ENCODE data around the gene ITIH6. TPM values are rescaled to one million over a fixed set of nuclear protein-coding genes. Genes with fewer than 3 reads are reported as not detected.

ITIH6 gene
- total RNA-seq, 3 donors from 2014 or later (not counting 1 experiment from before 2014, with no cell fraction given), result not detected

DNA sequence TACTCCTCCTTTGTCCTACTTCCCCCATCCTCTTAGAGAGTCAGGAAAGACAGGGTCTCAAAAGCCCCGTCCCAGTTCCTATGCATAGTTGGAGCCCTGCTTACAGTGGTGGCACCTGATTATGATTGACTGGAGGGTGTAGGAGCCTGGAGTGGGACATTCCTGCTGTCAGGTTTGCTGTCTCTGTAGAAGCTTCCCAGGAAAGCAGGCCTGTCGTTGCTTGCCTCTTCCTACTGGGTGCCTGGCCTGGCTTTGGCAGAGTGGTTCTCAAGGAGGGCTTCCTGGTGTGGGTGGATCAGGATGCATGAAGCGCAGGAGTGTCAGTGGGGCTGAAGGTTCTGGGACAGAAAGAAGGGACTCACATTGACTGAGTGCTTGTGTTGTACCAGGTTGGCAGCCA lies 14.3 kb upstream of the ITIH6 start:
- Mint-ChIP-seq H3K4me1 (peaks cover 5 to 18% of the 10 kb centered on the region in 2 donors), H3K36me3 (no peaks in the 10 kb centered on the region), H3K27me3 (ENCODE audit: low read depth in 2 of 2) (no peaks in the 10 kb centered on the region), H3K9me3 (no peaks in the 10 kb centered on the region), H3K4me3 (no peak overlapping the region), H3K27ac (no peak overlapping the region)
- DNase-seq, result no peak
- Histone ChIP-seq H3K9me3 (ENCODE audit: control insufficient read depth, insufficient read depth, low read length) (no peaks in the 10 kb centered on the region), H3K27ac (ENCODE audit: low read length) (no peak overlapping the region), H3K4me1 (ENCODE audit: control insufficient read depth, insufficient read depth, low read length) (peaks cover 20% of the 10 kb centered on the region), H3K36me3 (ENCODE audit: control insufficient read depth, insufficient read depth, low read length) (peaks cover 38% of the 10 kb centered on the region), H3K4me3 (ENCODE audit: low read length) (no peak overlapping the region), H3K27me3 (ENCODE audit: control insufficient read depth, insufficient read depth, low read length) (no peaks in the 10 kb centered on the region)
- no peak for ATAC-seq
- TF ChIP-seq, protein P1, sequence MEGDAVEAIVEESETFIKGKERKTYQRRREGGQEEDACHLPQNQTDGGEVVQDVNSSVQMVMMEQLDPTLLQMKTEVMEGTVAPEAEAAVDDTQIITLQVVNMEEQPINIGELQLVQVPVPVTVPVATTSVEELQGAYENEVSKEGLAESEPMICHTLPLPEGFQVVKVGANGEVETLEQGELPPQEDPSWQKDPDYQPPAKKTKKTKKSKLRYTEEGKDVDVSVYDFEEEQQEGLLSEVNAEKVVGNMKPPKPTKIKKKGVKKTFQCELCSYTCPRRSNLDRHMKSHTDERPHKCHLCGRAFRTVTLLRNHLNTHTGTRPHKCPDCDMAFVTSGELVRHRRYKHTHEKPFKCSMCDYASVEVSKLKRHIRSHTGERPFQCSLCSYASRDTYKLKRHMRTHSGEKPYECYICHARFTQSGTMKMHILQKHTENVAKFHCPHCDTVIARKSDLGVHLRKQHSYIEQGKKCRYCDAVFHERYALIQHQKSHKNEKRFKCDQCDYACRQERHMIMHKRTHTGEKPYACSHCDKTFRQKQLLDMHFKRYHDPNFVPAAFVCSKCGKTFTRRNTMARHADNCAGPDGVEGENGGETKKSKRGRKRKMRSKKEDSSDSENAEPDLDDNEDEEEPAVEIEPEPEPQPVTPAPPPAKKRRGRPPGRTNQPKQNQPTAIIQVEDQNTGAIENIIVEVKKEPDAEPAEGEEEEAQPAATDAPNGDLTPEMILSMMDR (IDR thresholded peaks at IDR 0.05), result no peak
- intact Hi-C loops (cut with micrococcal nuclease), result no loop called here
- WGBS (ENCODE audit: insufficient coverage), result 97% methylated on average over 3 of the region's 3 CpGs

DNA sequence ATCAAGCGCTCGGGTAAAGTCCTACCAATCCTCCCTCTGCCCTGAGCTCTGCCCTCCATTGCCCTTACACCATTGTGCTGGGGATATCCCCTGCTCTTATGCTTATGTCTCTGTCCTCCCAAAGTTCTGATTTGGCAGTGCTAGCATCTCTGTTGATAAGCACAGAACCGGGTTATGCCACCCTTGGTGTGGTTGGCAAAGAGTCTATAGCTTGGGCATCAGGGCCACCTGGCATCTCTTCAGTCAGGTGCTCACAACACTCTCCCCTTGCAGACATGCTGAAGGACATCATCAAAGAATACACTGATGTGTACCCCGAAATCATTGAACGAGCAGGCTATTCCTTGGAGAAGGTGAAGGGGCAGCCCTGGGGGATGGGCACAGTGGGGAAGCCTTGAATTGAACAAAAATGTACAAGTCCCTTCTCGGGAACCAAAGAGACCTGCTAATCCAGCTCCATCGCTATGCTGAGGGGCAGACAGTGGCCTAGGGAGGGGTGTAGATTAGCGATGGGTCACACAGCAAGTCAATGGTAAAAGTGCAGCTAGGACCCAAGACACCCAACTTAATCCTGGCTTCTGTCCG lies 13.3 kb upstream of the ITIH6 start:
- peaks cover 5 to 22% of the 10 kb centered on the region in 2 donors for H3K4me1 Mint-ChIP-seq

DNA sequence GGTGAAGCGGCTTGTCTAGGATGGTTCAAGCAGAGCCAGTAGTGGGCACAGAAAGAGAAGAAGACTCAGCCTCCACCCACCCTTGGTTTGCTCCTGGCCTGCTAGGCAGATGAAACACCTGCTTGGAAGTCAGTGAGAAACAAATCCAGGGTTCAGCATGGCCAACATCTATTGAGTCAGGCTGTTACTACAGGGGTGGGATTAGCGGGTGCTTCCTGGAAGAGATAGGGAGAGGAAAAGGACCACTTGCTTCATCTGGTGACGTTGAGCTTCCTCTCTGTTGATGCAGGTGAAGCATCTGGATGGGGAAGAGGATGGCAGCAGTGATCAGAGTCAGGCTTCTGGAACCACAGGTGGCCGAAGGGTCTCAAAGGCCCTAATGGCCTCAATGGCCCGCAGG lies 12.5 kb upstream of the ITIH6 start:
- Mint-ChIP-seq H3K27ac (no peak overlapping the region), H3K27me3 (ENCODE audit: low read depth in 2 of 2) (no peaks in the 10 kb centered on the region), H3K4me3 (no peak overlapping the region), H3K36me3 (no peaks in the 10 kb centered on the region), H3K9me3 (no peaks in the 10 kb centered on the region), H3K4me1 (peaks cover 5 to 22% of the 10 kb centered on the region in 2 donors)
- peaks cover 37% of the 10 kb centered on the region for H3K36me3 ChIP-seq (ENCODE audit: control insufficient read depth, insufficient read depth, low read length)
- intact Hi-C loops (cut with micrococcal nuclease), result no loop called here
- H3K4me1 ChIP-seq (ENCODE audit: control insufficient read depth, insufficient read depth, low read length), result peaks cover 20% of the 10 kb centered on the region
- no peak overlapping the region for H3K27ac ChIP-seq (ENCODE audit: low read length)
- WGBS (ENCODE audit: insufficient coverage), result 98% methylated on average over 4 of the region's 5 CpGs
- no peak for DNase-seq
- no peaks in the 10 kb centered on the region for H3K9me3 ChIP-seq (ENCODE audit: control insufficient read depth, insufficient read depth, low read length)
- H3K4me3 ChIP-seq (ENCODE audit: low read length), result no peak overlapping the region
- TF ChIP-seq, protein P1 (IDR thresholded peaks at IDR 0.05), result no peak
- ATAC-seq, result no peak
- no peaks in the 10 kb centered on the region for H3K27me3 ChIP-seq (ENCODE audit: control insufficient read depth, insufficient read depth, low read length)

More for the DNA sequence above, 13.3 kb upstream of the ITIH6 start:
- Mint-ChIP-seq H3K36me3 (no peaks in the 10 kb centered on the region), H3K9me3 (no peaks in the 10 kb centered on the region), H3K27me3 (ENCODE audit: low read depth in 2 of 2) (no peaks in the 10 kb centered on the region), H3K27ac (no peak overlapping the region), H3K4me3 (peak overlapping the region; percentile 7)
- Histone ChIP-seq H3K36me3 (ENCODE audit: control insufficient read depth, insufficient read depth, low read length) (peaks cover 38% of the 10 kb centered on the region), H3K4me3 (ENCODE audit: low read length) (no peak overlapping the region), H3K9me3 (ENCODE audit: control insufficient read depth, insufficient read depth, low read length) (no peaks in the 10 kb centered on the region), H3K27me3 (ENCODE audit: control insufficient read depth, insufficient read depth, low read length) (no peaks in the 10 kb centered on the region), H3K4me1 (ENCODE audit: control insufficient read depth, insufficient read depth, low read length) (peaks cover 20% of the 10 kb centered on the region), H3K27ac (ENCODE audit: low read length) (no peak overlapping the region)
- DNase-seq, result no peak
- TF ChIP-seq, protein P1 (IDR thresholded peaks at IDR 0.05), result no peak
- intact Hi-C loops (cut with micrococcal nuclease), result no loop called here
- no peak for ATAC-seq
- WGBS (ENCODE audit: insufficient coverage), result 96% methylated on average over 8 of the region's 9 CpGs

All from natural killer cell (primary cell).